Measurements from ENCODE around the gene RAP2A.

RAP2A gene

DNA sequence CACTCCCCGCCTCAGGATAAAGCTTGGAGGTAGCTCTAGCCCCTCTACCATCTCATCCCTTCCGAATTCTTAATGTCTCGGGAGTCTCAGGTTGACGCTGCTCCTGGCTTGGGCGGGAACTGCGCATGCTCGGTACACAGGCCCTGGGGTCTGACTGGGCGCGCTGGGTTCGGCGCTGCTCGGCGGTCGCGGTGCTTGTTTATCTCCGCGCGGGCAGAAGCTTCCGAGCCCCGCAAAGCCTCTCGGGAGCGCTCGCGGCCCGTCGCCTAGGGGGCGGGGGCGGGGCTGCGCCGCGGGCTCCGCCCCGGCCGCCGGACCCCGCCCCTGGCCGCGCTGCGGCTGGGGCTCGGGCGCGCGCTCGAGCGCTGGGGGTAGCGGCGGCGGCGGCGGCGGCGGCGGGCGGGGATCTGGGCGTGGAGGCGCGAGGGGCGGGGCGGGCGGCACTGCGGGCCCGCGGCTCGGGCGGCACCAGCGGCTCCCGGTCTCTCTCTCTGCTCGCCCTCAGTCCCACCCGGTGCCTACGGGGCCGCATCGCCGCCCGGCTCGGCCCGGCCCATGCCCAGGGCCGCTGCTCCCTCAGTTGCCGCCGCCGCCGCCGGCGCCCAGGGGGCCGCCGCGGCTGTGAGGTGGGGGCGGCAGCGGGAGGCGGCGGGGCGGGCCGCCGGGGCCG, at the start of gene RAP2A:
Gene RAP2A, plus strand, starts transcription at position 443 of the 670 bp plus-strand sequence. CDS start 302 bp downstream, outside the sequence.
- peak; percentile 71 for DNase-seq (ENCODE audit: low read depth)

GRCh38 chr13:97384371-97384770, 49.6 kb upstream of the RAP2A start:
- DNase-seq (ENCODE audit: low read depth) = no peak

GRCh38 chr13:97385146-97385545, 48.8 kb upstream of the RAP2A start:
- DNase-seq (ENCODE audit: low read depth) = no peak

GRCh38 chr13:97385854-97386253, 48.1 kb upstream of the RAP2A start:
- no peak for DNase-seq (ENCODE audit: low read depth)

DNA sequence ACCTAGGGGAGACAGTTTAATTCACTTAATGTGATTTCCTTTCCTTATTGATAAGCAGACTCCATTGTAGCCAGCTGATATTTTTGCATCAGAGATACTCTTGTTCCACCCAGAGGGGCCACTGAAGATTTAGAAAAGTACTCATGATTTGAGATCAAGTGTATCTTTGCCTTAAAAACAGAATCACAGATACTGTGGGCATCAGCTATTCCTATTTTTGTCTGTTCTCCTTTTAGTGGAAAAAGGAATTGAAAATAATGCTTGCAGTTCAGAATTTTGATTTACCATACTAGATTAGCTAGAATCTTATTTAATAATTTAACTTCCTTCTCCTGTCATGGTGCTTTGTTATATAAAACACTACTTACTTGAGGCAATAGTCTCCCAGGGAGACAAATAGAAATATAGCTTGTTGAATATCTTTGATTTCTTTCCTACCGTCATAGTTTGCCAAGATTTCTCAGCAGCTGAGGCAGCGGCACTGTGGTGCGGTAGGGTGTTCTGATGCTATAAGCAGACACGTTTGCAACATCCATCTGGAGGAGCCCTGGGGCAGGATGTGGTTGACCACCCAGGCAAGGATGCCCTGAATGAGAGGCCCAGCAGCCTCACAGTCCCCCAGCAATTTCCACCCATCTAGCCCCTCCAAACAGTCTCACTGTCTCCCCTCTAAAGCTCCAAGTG, 47.0 kb upstream of the RAP2A start:
- DNase-seq (ENCODE audit: low read depth) = no peak

DNA sequence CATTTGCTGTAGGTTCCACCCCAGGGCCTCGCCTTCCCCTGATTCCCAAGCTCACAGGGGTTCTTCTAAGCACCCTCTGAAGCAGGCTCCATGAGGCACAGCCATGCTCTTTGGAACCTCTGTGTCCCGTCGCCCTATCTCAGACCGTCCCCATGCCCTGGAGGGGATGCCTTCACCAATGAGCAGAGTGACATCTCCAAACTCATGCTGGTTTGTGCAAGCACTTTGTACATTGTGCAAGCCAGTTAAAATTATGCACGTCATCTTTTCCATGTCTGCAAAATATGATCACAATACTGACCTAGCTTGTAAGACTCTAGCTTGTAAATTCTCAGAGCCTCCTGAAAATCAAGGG, 46.5 kb upstream of the RAP2A start:
- no peak for DNase-seq (ENCODE audit: low read depth)

GRCh38 chr13:97387890-97388289, 46.1 kb upstream of the RAP2A start:
- DNase-seq (ENCODE audit: low read depth) = no peak

GRCh38 chr13:97388373-97388772, 45.6 kb upstream of the RAP2A start:
- DNase-seq (ENCODE audit: low read depth) = no peak

DNA sequence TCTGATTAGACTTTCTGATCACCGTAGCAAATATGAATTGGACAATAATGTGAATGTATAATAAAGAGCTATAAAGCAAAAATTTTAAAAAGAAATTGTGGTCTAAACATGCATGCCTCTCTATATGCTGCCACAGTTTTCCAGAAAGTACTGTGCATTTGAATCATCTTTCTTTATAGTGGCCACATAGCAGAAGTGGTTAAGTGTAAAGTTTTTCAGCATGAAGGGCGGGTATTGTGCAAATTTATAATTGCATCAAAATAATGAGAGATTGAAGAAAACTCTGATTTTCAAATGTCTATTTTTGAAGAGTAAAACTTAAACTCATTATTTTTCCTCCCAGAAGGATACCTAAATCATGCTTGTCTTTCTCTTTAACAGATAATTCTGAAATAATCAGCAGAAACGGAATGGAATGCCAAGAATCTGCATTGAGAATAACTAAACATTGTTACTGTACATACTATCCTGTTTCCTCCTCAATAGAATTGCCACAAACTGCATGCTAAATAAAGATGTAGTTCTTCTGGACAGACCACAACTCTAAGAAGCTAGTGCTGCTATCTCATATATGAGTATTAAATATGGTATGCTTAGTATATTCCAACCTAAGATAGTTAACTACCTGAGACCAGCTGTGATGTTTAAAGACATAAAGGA, 42.9 kb upstream of the RAP2A start:
- DNase-seq (ENCODE audit: low read depth) = no peak

DNA sequence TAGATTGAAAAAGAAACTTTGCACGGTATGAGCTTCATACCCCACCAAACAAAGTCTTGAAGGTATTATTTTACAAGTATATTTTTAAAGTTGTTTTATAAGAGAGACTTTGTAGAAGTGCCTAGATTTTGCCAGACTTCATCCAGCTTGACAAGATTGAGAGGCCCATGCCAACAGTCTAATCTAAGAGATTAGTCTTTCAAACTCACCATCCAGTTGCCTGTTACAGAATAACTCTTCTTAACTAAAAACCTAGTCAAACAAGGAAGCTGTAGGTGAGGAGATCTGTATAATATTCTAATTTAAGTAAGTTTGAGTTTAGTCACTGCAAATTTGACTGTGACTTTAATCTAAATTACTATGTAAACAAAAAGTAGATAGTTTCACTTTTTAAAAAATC, 41.9 kb upstream of the RAP2A start:
- no peak for DNase-seq (ENCODE audit: low read depth)

- DNase-seq (ENCODE audit: low read depth) = no peak
These were observed 39.4 kb upstream of the RAP2A start for GRCh38 chr13:97394542-97394941.

DNA sequence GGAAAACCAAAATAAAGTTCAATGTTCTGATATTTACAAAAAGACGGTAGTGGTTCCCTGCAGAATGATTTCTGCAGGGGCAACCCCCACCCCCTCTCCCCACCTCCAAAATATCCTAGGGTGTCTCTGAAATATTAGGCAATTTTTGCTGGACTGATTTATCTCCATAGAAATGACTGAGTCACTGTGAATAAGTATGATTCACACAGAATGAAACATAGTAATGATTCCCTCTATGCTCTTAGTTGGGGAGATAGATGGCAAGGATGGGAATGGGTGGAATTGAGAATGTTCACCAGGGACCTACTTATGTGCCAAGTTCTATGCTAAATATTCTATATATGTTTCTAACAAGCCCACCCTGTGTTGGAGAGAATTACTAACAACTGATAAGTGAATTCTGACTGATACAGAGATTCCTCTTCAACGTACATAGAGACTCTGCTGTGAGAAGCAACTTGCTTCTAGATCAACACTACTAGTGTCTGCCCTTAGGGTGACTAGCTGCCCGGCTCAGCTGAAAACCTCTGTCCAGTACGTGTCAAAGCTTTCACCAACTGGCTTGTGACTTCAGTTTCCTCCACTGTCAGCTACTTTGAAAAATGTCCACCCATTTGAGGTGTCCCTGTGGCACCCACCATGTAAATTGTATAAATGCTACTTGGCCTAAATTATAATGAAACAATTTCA, 38.4 kb upstream of the RAP2A start:
- DNase-seq (ENCODE audit: low read depth) = peak; percentile 35

GRCh38 chr13:97397267-97397666, 36.7 kb upstream of the RAP2A start:
- DNase-seq (ENCODE audit: low read depth) = no peak

- no peak for DNase-seq (ENCODE audit: low read depth)
These were observed 32.5 kb upstream of the RAP2A start for GRCh38 chr13:97401421-97401820.

- DNase-seq (ENCODE audit: low read depth) = no peak
These were observed 29.8 kb upstream of the RAP2A start for GRCh38 chr13:97403893-97404750.

DNA sequence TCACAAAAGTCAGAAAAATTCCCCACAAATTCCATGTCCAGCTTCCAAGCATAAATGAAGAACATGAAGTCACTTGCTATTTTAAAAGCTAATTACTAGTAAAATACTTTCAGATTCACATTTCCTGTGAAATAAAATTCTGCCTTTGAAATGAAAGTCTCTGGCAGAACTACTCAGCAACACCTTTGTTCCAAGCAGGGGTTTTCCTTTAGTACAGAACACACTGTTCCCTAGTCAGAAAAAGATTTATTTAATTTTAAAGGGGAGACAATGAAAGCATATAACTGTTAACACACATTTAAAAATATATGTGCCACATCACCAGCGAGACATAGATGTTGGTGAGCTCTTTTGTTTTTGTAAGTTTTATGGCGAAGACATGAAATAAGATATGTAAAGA, 26.4 kb upstream of the RAP2A start:
- no peak for DNase-seq (ENCODE audit: low read depth)

DNA sequence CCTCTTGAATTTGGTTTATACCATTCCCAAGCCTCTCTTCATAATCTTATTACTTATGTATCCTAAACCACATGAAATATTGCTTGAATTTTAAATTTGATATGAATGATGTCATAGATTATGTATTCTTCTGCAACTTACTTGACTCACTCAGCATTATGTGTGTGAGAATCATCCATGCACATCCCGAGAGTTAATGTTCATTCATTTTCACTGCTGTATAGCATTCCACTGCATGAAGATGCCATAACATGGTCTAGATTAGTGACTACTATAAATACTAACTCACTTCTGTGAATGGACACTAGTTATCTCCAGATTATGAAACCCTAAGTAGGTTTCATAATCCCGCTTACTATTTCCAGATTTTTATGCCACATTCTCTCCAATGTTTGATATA, 25.0 kb upstream of the RAP2A start:
- DNase-seq (ENCODE audit: low read depth) = no peak

DNA sequence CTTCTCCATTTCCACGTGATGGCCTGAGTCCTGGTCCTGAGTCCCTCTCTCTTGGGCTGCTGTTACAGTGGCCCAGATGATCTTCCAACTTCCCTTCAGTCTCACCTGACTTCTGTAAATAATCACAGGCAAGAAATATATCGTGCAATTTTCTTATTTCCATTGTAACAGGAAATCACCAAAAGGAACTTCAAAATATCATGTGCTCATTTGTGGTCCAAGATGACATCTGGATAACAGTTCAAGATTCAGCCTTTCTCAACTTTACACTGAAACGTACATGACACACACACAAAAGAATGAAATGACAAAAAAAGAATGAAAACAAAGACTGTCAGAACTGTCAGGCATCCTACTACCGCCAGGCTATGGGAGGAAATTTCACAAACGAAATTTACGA, 22.0 kb upstream of the RAP2A start:
- no peak for DNase-seq (ENCODE audit: low read depth)

DNA sequence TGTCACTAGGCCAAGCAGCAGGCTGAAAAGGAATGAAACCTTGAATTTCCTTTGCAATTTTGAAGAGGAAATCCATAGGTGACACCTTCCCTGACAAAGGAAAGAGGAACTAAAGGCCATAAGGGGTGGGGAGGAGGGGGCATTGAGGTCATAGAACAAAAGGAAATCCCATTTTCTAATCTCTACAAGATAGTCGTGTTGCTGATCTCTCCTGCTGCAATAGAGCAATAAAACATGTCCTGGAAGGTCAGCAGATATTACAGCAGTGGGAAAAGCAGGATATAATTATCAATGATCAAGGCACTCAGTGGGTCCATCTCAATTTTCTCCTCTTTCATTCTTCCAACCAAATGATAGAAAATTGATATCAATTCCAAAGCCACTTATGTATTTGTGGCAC, 20.3 kb upstream of the RAP2A start:
- DNase-seq (ENCODE audit: low read depth) = no peak

- DNase-seq (ENCODE audit: low read depth) = no peak
These were observed 19.6 kb upstream of the RAP2A start for GRCh38 chr13:97414392-97414791.

- no peak for DNase-seq (ENCODE audit: low read depth)
These were observed 16.3 kb upstream of the RAP2A start for GRCh38 chr13:97417698-97418097.
